ENCODE results near the gene CERS1. TPM values are rescaled to one million over a fixed set of nuclear protein-coding genes. Genes with fewer than 3 reads are reported as not detected.

The CERS1 gene
- total RNA-seq, 2 experiments from 2014 or later, result not detected

DNA sequence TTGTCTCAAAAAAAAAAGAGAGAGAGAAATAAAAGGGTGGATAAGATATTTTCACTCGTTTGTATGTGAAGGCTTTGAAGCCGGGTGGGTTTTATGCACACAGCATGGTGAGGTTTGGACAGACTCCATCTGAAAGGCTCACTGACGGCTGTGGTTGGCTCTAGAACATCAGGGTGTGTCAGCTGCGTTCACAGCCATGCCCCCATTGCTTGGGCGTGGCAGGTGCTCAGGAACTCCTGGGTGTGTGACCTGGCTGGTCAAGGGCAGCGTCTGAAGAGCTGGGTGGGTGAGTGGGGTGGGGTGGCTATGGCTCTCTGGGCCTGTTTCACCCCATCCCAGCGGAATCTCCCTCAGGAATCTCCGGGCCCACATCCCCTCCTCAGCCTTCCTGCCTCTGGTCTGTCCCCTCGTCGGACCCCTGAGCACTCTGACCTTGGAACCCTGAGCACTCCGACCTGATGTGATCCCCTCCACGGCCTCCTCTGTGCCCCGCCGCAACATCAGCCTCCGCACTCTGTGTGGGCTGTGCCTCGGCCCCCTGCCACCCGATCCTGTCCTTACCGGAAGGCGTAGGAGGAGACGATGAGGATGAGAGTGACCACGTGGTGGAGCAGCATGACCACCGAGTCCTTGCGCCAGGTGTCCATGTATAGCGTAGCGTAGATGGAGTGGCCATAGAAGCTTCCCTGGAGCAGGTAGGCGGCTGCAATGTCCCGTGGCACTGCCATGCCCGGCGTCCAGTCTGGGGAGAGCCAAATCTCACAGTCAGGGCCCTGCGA lies 12.2 kb downstream of the CERS1 start:
- Mint-ChIP-seq H3K27me3 (no peaks in the 10 kb centered on the region), H3K27ac (no peak overlapping the region), H3K36me3 (ENCODE audit: low read depth) (no peaks in the 10 kb centered on the region), H3K4me1 (no peaks in the 10 kb centered on the region), H3K4me3 (no peak overlapping the region), H3K9me3 (no peaks in the 10 kb centered on the region)
- POLR2A ChIA-PET, result no interaction called here
- CTCF ChIA-PET, result no interaction called here
- DNase-seq, result no peak

DNA sequence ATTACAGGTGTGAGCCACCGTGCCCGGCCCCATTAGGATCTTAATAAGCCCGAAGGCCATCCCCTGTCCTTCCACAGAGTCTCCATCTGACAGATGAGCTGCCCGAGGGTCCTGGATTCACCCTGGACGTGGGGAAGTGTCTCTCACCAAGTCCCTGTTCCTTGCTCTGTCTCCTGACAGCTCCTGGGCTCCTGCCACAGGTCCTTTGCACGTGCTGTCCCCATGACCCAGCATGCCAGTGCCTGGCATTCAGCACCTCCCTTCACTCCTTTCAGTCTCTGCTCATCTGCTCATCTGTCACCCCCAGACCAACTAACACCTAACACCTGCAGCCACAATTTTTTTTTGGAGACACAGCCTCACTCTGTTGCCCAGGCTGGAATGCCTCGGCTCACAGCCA lies 14.5 kb downstream of the CERS1 start:
- Mint-ChIP-seq H3K36me3 (ENCODE audit: low read depth) (no peaks in the 10 kb centered on the region), H3K27ac (no peak overlapping the region), H3K27me3 (no peaks in the 10 kb centered on the region), H3K4me1 (no peaks in the 10 kb centered on the region), H3K9me3 (peaks cover 2% of the 10 kb centered on the region), H3K4me3 (no peak overlapping the region)
- ChIA-PET POLR2A (no interaction called here), CTCF (interaction anchor here (0.6 kb wide), 1 partner anchor 107 kb away, joined by 4 read pairs; no protein-coding TSS in a partner anchor)
- DNase-seq, result no peak

DNA sequence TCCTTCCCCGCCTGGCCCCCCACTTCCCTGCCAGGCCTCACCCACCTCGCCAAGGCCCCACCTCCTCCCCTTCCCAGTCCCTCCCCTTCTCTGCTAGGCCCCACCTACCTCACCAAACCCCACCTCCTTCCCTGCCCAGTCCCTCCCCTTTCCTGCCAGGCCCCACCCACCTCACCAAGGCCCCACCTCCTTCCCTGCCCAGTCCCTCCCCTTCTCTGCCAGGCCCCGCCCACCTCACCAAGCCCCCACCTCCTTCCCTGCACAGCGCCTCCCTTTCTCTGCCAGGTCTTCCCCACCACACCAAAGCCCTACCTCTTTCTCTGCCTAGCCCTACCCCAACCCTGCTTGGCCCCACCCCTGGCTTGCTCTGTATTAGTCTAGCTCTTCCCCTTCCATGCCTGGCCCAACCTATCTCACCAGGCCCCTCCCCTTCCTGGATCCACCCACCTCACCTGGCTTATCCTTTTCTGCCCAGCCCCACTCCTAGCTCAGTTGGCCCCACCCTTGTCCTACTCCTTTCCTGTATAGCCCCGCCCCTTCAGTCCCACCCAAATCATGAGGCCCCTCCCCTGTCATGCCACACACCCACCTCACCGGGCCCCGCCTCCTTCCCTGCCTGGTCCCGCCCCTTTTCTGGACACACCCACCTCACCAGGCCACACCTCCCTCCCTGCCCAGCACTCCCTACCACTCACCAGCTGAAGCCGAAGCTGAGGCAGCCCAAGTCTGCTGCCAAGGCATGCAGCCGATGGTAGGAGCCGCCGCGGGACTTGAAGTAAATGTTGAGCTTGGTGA lies 16.2 kb downstream of the CERS1 start:
- peaks cover 2% of the 10 kb centered on the region for H3K9me3 Mint-ChIP-seq
- CTCF ChIA-PET, result interaction anchor here (1.1 kb wide), 2 partner anchors 26 to 291 kb away, joined by 3 to 5 read pairs; partner anchors contain the start of gene REX1BD
- peak; percentile 25 for DNase-seq
- no peaks in the 10 kb centered on the region for H3K4me1 Mint-ChIP-seq
- H3K27me3 Mint-ChIP-seq, result no peaks in the 10 kb centered on the region
- no peak overlapping the region for H3K27ac Mint-ChIP-seq
- no peaks in the 10 kb centered on the region for H3K36me3 Mint-ChIP-seq (ENCODE audit: low read depth)
- H3K4me3 Mint-ChIP-seq, result no peak overlapping the region
- POLR2A ChIA-PET, result no interaction called here

DNA sequence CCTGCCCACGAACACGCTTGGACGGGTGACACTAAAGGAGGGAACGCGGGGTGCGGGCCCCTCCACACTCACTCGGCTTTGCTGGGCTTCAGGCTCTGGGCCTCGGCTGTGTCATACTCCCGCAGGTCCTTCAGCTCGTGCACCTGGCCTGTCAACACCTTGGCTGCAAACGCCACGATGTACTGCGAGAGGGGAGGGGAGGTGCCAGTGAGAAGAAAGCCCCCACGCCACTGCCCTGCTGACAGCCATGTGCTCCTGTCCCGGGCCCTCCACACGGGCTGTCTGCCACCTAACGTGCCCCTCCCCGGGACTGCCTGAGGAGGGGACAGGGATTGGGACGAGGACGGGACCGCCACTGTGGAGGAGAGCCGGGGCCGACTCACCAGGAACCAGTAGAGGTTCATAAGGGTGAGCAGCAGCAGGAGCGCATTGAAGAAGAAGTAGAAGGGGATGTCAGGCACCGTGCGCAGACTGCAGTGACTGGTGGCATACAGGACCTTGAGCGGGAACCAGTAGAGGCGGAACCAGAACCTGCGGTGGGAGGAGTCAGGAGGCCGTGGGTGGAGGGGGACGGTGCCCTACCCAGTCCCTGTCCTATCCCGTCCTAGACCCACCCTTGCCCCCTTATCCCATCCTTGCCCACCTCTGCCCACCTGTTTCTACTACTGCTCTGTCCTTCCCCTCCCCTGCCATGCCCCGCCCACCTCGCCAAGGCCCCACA lies 16.9 kb downstream of the CERS1 start:
- no peak for DNase-seq
- POLR2A ChIA-PET, result no interaction called here
- Mint-ChIP-seq H3K9me3 (peaks cover 2% of the 10 kb centered on the region), H3K4me1 (no peaks in the 10 kb centered on the region), H3K27me3 (no peaks in the 10 kb centered on the region), H3K4me3 (no peak overlapping the region), H3K27ac (no peak overlapping the region), H3K36me3 (ENCODE audit: low read depth) (no peaks in the 10 kb centered on the region)
- CTCF ChIA-PET, result interaction anchor here (1.0 to 1.1 kb wide), 2 partner anchors 15 to 290 kb away, joined by 3 to 5 read pairs; partner anchors contain the start of gene REX1BD

DNA sequence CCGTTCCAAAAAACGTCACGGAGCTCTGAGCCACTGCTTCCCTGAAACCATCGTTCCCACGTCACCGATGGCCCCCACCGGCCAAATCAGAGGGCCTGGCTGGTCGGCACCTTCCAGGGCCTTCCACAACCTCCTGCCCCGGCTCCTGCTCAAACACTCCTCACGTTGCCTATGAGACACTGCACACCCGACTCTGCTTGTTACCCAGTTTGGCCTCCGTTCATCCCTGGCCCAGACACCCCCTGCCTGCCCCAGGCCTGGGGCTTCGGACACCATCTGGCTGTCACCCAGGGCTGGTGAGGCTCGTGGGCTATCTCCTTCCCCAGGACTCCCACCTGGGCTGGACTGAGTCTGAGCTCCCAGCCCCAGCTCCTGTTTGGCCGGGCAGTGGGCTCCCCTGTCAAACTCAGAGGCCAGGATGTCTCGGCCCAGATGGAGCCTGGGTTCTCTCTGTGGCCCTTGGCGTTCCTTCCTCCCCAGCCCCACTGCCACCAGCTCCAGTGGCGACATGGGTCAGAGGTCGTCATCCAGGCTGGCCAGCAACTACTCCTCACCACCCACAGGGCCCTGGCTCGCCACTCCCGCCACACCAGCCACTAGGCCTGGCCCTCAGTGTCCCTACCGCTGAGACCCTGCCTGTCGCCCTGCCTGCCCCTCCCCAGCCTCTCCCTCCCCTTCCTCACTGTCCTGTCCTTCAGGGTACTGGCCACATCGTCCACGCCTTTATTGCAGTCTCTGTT lies 17.7 kb downstream of the CERS1 start:
- Mint-ChIP-seq H3K9me3 (peaks cover 2% of the 10 kb centered on the region), H3K4me1 (no peaks in the 10 kb centered on the region), H3K27me3 (no peaks in the 10 kb centered on the region), H3K36me3 (ENCODE audit: low read depth) (no peaks in the 10 kb centered on the region), H3K4me3 (no peak overlapping the region), H3K27ac (no peak overlapping the region)
- ChIA-PET POLR2A (no interaction called here), CTCF (interaction anchor here (1.0 kb wide), 1 partner anchor 14 kb away, joined by 3 read pairs; no protein-coding TSS in a partner anchor)
- DNase-seq, result no peak

DNA sequence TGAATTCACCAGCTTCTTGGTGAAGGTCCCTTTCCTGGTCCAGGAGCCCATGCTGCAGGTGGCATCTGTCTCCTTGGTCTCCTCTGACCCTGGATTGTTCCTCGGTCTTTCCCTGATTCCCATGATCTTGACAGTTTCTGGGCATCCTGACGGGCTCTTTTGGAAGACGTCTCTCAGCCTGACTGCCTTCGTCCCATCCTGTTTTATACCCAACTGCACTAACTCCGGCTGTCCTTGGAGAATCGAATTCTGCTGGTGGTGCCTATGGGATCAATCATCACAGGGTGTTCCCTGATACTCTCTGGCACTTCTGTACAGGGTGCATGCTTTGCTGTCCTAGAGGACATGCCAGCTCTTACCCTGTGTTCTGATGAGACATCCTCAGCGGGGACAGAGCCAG lies 19.1 kb downstream of the CERS1 start:
- no peaks in the 10 kb centered on the region for H3K36me3 Mint-ChIP-seq (ENCODE audit: low read depth)
- DNase-seq, result no peak
- CTCF ChIA-PET, result interaction anchor here (0.7 to 1.1 kb wide), 3 partner anchors 10 to 370 kb away, joined by 3 to 5 read pairs (median 4); no protein-coding TSS in a partner anchor
- H3K4me1 Mint-ChIP-seq, result peaks cover under 1% of the 10 kb centered on the region
- no peak overlapping the region for H3K4me3 Mint-ChIP-seq
- POLR2A ChIA-PET, result no interaction called here
- no peaks in the 10 kb centered on the region for H3K27me3 Mint-ChIP-seq
- no peak overlapping the region for H3K27ac Mint-ChIP-seq
- H3K9me3 Mint-ChIP-seq, result peaks cover 2% of the 10 kb centered on the region

DNA sequence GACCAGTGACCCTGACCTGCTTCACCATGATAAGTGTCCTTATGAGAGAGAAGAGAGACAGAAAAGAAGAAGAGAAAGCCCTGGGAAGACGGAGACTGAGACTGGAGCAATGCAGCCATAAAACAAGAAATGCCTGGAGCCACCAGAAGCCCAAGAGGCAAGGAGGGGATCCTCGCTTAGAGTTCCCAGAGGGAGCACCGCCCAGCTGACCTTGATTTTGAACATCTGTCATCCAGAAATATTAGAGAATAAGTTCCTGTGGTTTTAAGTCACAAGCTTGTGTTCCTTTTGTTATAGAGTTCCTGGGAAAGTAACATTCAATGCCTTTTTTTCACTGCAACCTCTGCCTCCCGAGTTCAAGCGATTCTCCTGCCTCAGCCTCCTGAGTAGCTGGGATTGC lies 20.2 kb downstream of the CERS1 start:
- Mint-ChIP-seq H3K4me3 (no peak overlapping the region), H3K36me3 (ENCODE audit: low read depth) (peaks cover 2% of the 10 kb centered on the region), H3K9me3 (peaks cover 2% of the 10 kb centered on the region), H3K27me3 (peaks cover 4% of the 10 kb centered on the region), H3K27ac (no peak overlapping the region), H3K4me1 (peaks cover 8% of the 10 kb centered on the region)
- ChIA-PET POLR2A (no interaction called here), CTCF (interaction anchor here (1.1 kb wide), 1 partner anchor 9 kb away, joined by 3 read pairs; no protein-coding TSS in a partner anchor)
- no peak for DNase-seq

DNA sequence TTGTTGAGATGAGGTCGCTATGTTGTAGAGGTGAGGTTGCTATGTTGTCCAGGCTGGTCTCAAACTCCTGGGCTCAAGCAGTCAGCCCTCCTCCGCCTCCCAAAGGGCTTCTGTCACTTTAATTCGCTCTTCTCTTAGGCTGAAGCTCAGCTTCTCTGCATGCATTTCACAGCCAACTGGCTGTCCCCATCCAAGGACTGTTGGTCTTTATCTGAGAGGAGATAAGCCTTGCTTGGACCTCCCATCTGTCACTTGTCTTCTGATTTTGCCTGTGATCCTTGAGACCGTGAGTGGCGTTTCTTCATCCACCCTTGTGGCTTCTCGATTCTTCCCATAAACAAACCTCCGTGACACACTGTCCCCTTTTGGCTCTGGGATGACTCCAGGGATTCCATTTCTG lies 24.4 kb downstream of the CERS1 start:
- no peaks in the 10 kb centered on the region for H3K9me3 Mint-ChIP-seq
- ChIA-PET POLR2A (no interaction called here), CTCF (no interaction called here)

DNA sequence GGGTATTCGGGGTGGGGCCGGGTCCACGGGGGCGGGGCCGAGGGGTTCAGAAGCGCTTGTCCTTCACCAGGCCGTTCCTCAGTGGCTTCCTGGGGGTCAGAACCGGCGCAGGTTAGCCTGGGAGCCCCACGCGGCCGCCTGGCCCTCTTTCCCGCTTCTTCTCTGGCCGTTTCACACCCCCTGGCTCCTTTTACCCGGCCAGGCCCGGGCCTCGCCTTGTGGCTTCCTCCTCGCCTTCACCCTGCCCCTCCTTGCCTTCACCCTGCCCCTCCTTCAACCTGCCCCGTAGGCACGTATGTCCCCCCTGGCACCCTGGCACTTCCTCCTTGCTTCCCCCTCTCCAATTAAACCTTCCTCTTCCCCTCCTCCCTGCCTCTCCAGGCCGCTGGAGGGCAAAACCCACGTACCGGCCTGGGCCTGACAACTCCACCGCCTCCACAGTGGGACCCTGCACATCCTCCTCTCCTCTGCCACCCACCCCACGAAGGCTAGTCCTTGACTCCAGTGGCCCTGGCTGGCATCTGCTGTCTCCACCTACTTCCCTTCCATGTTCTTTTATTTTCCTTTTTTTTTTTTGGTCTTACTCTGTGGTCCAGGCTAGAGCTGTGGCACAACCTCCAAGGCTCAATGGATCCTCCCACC lies 25.3 kb downstream of the CERS1 start:
- Mint-ChIP-seq H3K36me3 (ENCODE audit: low read depth) (peaks cover 21% of the 10 kb centered on the region), H3K27ac (no peak overlapping the region), H3K4me1 (peaks cover 8% of the 10 kb centered on the region), H3K27me3 (peaks cover 4% of the 10 kb centered on the region), H3K4me3 (no peak overlapping the region), H3K9me3 (no peaks in the 10 kb centered on the region)
- ChIA-PET CTCF (no interaction called here), POLR2A (no interaction called here)
- no peak for DNase-seq

More for the DNA sequence above, 24.4 kb downstream of the CERS1 start:
- Mint-ChIP-seq H3K27ac (no peak overlapping the region), H3K4me1 (peaks cover 8% of the 10 kb centered on the region), H3K4me3 (no peak overlapping the region), H3K36me3 (ENCODE audit: low read depth) (peaks cover 14% of the 10 kb centered on the region), H3K27me3 (peaks cover 4% of the 10 kb centered on the region)
- no peak for DNase-seq

DNA sequence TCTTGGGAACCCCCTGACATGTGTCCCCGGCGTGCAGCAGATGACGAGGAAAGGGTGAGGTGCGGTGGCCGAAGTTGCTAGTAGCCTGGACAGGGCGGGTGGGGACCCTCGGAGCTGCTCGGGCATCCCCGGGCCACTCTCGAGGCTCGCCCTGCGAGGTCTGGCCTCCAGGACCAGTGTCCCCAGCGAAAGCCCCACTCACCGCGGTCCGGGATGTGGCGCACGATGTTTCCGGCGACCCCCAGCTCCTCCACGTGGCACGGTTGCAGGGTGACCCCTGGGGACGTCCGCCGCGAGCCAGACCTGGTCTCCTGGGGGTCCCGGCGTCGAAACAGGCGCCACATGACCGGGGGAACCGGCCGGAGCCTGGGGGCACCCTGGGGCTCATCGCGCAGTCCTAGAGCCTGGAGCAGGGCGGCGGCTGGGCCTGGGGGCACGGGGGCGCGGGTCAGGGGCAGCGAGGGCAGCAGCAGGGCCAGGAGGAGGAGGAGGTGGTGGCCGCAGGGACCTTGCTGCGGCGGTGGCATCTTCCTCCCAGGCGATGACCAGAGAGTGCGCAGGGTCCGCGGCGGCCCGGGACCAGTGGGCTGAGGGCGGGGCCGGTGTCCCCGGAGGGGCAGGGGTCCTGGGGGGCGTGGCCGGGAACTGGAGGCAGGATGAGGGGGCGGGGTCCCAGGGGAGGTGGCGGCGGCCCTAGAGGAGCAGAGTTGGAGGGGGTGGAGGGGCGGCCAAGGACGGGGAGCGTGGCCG lies 26.0 kb downstream of the CERS1 start:
- ChIA-PET POLR2A (no interaction called here), CTCF (no interaction called here)
- H3K27ac Mint-ChIP-seq, result no peak overlapping the region
- H3K4me1 Mint-ChIP-seq, result peaks cover 8% of the 10 kb centered on the region
- H3K36me3 Mint-ChIP-seq (ENCODE audit: low read depth), result peaks cover 21% of the 10 kb centered on the region
- H3K4me3 Mint-ChIP-seq, result no peak overlapping the region
- no peaks in the 10 kb centered on the region for H3K9me3 Mint-ChIP-seq
- DNase-seq, result no peak
- peaks cover 4% of the 10 kb centered on the region for H3K27me3 Mint-ChIP-seq

DNA sequence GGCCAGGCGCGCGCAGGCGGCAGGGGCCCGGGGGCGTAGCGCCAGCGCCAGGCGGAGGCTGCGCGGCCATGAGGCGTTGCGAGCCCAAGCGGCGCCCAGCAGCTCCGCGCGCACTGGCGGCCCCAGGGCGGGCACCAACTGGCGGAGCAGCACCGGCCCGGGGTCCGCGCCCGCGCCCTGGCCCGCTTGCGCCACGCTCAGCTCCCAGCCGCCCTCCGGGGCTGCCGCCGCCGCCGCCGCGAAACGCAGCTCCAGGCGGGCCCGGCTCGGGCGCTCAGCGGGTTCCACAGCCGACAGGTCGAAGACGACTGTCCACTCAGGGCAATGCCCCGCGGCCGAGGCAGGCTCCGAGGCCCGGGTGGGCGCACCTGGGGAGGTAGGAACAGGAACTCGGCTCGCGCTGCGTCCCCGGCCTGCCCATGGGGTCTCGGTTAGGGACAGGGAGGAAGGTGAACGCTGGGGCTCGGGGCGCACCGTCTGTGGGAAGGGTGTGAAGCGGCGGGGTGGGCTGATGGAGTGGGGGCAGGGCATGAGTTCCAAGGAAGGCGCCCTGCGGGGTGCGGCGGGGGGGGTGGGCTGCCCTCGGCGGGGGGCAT lies 26.8 kb downstream of the CERS1 start:
- ChIA-PET POLR2A (no interaction called here), CTCF (no interaction called here)
- Mint-ChIP-seq H3K9me3 (no peaks in the 10 kb centered on the region), H3K4me3 (no peak overlapping the region), H3K27me3 (peaks cover 4% of the 10 kb centered on the region), H3K27ac (no peak overlapping the region), H3K4me1 (peaks cover 8% of the 10 kb centered on the region), H3K36me3 (ENCODE audit: low read depth) (peaks cover 24% of the 10 kb centered on the region)
- DNase-seq, result no peak

All from activated CD4-positive, alpha-beta T cell treated with anti-CD3 and anti-CD28 coated beads, Interleukin-2, amount 10 ng/mL, durations not matched to agents 7 days and 5 days (primary cell).